Stimulated activated CD8-positive, alpha-beta memory T cell treated with anti-CD3 and anti-CD28 coated beads, Interleukin-12 subunit alpha, Interleukin-12 subunit beta, amount 100 ng/mL, for 1 hour (primary cell): ENCODE results near the gene PYGL.
"Not testable (repeated sequence)": the region's sequence is repeated elsewhere in the genome, so short reads cannot be mapped to it uniquely, and the experiment has no call there.

Experiments used
- DNase-seq: peaks from one replicate; pipeline ENCODE4 v3.0.0-alpha.2; 2020; ENCODE audit warnings: low read depth

Gene PYGL

GRCh38 chr14:50943943-50944646, at the start of gene PYGL:
PYGL (minus strand) TSS chr14:50944483; CDS start chr14:50944403, 80 bp downstream.
- no peak for DNase-seq

- DNase-seq: no peak
Observed at GRCh38 chr14:50985859-50986331, 41.6 kb upstream of the PYGL start.

GRCh38 chr14:50985124-50985858, 41.0 kb upstream of the PYGL start:
- no peak for DNase-seq

- no peak for DNase-seq
Observed at GRCh38 chr14:50984036-50984710, 39.9 kb upstream of the PYGL start.

GRCh38 chr14:50979941-50980850, 35.9 kb upstream of the PYGL start:
- DNase-seq: no peak

GRCh38 chr14:50978888-50979287, 34.6 kb upstream of the PYGL start:
- no peak for DNase-seq

- no peak for DNase-seq
Observed at GRCh38 chr14:50978529-50978871, 34.2 kb upstream of the PYGL start.

GRCh38 chr14:50977863-50978528, 33.7 kb upstream of the PYGL start:
- no peak for DNase-seq

GRCh38 chr14:50974118-50974517, 29.8 kb upstream of the PYGL start:
- DNase-seq: no peak

DNA sequence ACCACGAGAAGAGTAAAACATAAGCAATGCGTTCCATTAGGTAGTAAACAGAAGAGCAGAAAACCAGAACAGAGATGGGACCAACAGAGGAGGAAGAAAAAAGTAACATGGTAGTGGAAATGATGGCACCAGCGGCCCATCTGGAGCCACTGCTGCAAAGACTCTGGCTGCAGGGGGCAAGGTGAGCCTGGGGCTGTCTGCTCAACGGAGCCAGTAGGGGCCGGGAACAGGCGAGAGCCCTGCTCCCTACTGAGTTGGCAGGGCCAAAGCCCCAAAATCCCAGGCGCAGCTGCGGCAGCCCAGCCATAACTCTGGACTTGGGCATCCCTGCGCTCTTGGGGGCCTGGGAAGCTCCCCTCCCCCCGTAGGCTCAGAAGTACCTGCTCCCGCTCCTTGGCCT, 28.5 kb upstream of the PYGL start:
- no peak for DNase-seq

DNA sequence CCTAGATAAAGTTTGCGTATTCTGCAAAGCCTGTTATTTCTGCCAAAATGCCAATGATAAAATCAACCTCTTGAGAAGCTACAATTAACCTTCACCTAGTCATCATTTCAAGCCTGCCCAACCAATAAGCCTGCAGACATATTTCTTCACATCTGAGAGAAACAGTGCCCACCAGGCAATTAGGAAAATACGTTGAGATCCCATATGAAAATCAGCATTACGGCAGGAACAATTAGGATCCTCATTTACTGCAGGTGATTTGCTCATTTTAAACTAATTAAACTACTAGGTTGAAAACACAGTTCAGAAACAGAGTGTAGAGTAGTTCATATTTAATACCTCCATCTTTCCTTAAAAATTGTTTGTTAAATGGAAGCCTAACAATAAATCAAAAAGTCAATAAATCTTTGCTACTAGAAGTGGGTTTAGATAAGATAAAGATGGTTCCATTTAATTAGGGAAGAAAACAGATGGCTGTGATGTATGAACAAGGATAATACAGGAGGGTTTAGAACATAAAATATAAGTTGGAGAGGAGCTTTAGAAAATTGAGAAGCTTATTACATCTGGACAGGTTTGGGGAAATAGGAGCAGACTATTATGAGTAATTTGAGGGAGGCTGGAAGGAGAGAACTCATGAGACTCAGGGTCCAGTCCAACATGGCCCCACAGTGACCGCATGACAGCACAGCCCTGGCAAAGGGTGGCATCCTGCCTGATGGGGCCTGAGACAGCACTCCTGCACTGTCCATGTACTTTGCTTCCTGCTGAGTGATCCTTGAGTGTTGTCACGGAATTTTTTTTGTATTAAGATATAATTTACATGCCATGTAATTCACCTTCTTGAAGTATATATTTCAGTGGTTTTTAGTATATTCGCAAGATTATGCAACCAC, 26.9 kb upstream of the PYGL start:
- no peak for DNase-seq

DNA sequence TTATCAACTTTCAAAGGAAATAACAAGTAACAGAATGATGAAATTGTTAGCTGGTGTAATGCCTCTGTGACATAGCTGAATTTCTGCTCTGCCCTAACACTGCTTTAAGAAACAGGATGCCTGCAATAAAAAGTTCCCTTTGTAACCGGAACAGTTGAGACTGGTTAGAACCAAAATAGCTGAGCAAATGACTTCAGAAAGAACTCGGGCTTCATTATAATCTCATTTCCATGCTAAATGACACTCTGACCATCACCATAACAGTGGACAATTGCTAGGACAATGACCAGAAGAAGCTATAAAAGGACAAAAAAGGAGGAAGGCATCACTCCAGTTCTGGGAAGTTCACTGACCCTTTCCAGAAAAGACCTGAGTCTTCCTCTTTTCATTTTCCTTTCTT, 23.5 kb upstream of the PYGL start:
- DNase-seq: no peak

- no peak for DNase-seq
Observed at GRCh38 chr14:50967103-50967502, 22.8 kb upstream of the PYGL start.

GRCh38 chr14:50964683-50965390, 20.6 kb upstream of the PYGL start:
- DNase-seq: no peak

DNA sequence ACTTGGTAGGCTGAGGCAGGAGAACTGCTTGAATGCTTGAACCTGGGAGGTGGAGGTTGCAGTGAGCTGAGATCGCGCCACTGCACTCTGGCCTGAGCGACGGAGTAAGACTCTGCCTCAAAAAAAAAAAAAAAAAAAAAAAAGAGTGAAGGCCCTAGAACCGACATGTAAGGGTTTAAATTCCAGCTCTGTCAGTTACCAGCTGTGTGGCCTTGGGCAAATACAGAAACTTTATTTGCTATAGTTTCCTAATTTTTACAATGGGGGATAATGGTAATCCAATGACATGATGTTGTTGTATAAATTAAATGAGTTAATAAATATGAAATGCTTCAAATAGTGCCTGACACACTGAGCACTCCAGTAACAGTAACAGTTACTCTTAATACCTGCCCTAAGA, 19.6 kb upstream of the PYGL start:
- DNase-seq: no peak

GRCh38 chr14:50961605-50962221, 17.4 kb upstream of the PYGL start:
- no peak for DNase-seq

DNA sequence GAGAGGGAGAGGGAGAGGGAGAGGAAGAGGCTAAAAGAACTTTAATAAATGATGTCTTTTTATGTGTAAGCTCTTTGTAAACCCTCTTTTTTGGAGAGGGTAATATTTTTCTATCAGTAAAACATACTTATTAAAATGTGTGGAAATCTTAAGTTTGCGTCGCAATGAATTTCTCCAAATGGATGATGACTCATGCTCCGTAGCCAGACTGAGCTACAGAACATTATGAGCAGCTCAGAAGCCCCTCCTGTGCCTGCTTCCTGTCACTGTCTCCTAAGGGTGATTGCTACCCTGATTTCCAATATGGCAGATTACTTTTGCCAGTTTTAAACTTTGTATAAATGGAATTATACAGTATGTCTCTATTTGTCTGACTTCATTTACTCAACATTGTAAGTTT, 13.0 kb upstream of the PYGL start:
- no peak for DNase-seq

DNA sequence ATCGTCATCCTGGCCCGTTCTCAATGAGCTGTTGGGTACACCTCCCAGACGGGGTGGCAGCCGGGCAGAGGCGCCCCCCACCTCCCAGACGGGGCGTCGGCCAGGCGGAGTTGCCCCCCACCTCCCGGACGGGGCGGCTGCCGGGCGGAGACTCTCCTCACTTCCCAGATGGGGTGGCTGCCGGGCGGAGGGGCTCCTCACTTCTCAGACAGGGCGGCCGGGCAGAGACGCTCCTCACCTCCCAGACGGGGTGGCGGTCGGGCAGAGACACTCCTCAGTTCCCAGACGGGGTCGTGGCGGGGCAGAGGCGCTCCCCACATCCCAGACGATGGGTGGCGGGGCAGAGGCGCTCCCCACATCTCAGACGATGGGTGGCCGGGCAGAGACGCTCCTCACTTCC, 12.1 kb upstream of the PYGL start:
- not testable (repeated sequence) for DNase-seq

- no peak for DNase-seq
Observed at GRCh38 chr14:50955373-50956043, 11.2 kb upstream of the PYGL start.
